GM19455 (cell line): Measurements from ENCODE around the gene FBXO31.

Source experiments
- ATAC-seq: cut with Tn5 transposase; IDR thresholded peaks from one replicate; pipeline ENCODE4 v1.9.1; 2021; ENCODE audit not compliant: unreplicated experiment

The FBXO31 gene

DNA sequence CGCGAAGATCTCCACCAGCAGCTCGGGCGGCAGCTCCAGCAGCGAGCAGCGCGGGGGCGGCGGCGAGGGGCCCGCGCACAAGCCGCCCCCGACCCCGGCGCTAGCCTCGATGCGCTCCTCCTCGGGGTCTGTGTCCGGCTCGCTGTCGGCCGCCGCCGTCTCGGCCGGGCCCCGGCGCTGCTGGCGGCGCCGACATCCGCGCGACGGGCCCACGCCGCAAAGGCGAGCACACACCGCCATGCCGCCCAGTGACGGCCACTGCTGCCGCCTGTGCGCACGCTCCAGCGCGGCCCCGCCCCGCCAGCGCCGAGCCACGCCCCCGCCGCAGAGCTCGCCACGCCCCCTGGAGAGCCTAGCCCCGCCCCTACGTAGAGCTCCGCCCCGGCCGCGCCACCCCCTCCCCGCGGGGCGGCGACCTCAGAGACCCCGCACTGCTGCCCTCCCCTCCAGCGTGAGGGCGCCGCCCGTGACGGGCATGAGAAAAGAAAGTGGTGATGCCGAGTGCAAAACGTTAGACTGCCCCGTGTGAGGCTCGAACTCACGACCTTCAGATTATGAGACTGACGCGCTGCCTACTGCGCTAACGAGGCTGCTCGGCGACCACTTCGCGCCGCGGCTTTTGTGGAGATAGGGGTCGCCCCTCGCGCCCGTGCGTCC is at the start of gene FBXO31:
Gene FBXO31, minus strand, starts transcription at position 272 of the 657 bp plus-strand sequence. Its CDS starts 32 bp downstream, at position 240.
- ATAC-seq: peak; percentile 47

DNA sequence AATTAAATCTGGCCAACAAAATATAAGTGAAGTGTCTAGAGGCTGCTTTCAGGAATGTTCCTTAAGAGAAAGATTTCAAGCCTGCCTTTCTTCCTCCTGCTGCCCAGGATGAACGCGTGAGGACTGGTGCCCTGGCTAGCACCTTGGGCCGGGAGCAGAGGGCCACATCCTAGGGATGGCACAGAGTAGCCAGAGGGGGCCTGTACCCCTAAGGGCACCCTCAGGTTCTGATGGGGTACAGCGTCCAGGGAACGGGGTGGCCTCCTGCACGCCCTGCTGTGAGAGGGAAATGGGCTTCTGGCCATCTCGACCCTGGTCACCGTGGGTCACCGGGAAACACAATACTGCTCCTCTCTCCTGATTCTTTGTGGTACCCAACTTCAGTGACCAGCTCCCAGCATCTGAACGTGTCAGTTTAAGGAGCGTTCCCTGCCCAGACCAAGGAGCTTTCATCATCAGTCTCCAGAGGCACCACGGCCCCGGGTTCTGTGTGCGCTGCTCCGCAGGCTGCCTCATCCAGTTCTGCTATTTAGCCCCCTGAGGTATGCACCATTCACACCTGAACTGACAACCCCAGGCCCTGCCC is 48.8 kb upstream of the FBXO31 start:
- no peak for ATAC-seq

- no peak for ATAC-seq
Observed at GRCh38 chr16:87431926-87432325, 48.4 kb upstream of the FBXO31 start.

DNA sequence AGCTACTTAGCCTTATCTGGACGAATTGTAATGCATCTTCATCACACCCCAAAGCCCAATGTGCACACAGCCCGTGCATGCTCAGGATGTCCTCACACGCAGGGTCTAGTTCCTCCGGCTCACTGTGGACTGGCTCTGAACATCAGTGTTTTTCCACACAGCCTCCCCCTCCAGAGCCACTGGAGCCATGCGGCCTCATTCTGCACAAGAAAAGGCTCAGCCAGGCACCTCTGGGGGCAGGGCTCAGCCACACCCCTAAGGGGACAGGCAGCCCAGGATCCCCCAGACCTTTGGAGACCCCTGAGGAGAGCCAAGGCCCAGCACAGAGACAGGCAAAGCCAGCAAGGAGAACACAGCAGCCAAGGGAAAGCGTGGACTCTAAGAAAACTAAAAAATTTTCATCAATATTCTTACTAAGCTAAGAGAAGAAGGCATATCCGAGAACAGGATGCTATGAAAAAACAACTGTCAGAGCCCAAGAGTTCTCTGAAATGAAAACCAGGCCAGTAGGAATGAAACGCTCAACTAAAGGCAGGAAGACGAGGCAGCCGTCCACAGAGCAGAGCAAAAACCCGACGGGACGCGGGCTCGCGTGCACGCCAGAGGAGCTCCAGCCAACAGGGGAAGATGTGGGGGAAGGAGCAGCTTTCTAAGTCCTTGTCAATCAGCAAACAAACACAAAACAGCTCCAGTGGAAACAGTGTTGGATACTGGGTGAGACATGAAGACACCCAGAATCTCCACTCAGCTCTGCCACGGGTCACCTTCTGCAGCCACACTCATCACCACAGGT is 43.0 kb upstream of the FBXO31 start:
- ATAC-seq: no peak

- no peak for ATAC-seq
Observed at GRCh38 chr16:87425941-87426340, 42.4 kb upstream of the FBXO31 start.

GRCh38 chr16:87424266-87424665 is 40.7 kb upstream of the FBXO31 start:
- ATAC-seq: no peak

- no peak for ATAC-seq
Observed at GRCh38 chr16:87423429-87423828, 39.9 kb upstream of the FBXO31 start.

DNA sequence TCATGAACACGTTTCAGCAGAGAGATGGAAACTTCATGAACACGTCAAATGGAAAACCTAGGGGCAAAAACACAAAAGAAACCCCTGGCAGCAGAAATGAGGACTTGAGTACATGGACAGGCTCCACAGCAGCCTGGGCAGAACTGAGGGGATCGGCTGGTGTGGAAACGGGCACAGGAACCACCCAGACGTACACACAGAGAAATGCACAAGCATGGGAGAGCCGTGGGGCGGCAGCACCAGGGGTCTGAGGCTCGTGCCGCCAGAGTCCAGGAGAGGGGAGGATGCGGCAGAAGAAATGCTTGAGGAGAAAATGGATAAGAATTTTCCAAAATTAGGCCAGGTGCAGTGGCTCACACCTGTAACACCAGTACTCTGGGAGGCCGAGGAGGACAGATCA is 38.5 kb upstream of the FBXO31 start:
- ATAC-seq: no peak

- no peak for ATAC-seq
Observed at GRCh38 chr16:87421003-87421912, 37.7 kb upstream of the FBXO31 start.

DNA sequence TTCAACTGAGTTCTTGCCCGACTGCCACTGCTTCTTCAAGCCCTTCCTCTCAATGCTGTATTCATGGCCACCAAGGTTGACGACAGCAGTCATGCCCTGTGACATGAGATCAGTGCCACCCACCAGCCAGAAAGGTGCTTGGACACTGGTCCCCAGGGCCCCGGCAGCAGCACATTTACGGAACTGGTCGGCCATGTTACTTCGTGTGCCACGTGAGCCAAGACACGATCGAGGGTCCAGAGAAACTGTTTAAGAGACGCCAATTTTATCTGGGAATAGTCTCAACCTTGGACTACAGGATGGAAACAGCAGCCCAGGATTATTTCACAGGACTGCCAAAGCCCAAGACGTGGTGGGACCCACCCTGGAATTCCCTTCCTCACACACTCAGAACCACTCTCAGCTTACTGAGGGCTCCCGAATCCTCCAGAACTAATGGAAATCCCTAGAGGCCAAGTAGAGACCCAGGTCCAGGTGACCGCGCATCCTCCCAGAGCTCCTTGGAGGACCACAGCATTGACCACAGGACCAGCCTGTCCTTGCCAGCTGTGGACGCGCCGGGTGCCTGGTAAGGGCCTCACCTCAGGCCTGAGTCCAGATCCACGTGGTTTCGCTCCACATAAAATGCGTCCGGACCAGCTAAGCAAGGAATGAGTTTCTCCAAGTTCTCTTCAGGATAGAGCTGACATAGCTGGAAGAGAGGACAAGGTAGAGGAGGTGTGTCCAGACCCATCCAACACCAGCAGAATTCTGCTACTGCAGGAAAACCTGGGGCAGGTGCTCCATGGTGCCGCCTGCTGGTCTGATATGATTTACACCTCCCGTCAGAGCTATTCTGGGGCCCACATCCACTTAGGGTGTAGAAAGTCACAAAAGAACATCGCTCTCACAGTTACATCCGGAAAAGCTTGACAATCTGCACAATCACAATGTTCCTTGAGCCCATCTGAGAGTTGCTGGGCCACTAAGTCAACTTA is 36.7 kb upstream of the FBXO31 start:
- no peak for ATAC-seq

DNA sequence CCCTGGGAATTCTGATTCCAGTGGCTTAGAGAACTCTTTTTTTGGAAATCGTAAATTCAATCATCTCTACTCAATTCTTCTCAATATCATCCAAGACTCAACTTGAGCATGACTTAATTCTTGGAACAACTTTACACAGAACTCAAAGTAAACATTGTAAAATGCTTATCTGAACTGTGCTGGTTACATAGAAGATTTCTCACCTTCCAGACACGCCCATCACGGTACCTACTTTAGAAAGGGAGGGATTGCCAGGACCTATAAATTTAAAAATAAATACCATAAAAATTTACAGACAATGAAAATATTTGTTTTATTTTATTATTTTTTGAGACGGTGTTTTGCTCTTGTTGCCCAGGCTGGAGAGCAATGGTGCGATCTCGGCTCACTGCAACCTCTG is 35.1 kb upstream of the FBXO31 start:
- ATAC-seq: no peak

GRCh38 chr16:87418216-87418615 is 34.6 kb upstream of the FBXO31 start:
- ATAC-seq: no peak

GRCh38 chr16:87417528-87417910 is 33.9 kb upstream of the FBXO31 start:
- ATAC-seq: no peak

DNA sequence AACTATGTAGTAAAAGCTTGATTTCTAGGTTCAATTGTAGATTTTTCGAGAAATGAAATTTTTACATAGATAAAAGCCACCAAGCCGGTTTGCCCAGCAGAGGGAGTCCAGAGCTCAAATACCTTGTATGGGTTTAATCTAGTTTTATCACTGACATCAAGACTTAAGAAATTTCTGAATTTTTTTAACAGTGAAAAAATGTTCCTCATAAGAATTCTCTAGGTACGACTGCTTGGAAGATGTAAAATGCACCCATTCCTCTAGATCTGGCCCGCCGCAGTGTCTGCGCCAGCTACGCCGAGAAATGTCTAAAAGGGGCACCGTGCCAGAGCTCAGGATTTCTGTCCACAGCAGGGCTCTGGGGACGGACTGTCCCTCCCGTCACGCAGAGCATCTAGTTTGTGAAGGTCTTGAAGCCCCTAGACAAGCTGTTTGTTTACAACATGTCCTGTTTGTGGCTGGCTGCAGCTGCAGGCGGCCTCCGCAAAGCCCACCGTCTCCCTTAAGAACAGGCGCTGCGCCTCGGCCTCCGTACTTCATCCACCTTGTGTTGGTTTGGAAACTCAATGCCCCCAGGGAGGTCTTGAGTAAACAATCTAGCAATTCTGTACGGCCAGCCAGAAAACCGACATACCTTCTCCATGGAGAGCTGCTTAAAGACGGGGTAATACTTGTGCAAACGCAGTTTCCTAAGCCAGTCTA is 33.4 kb upstream of the FBXO31 start:
- no peak for ATAC-seq

DNA sequence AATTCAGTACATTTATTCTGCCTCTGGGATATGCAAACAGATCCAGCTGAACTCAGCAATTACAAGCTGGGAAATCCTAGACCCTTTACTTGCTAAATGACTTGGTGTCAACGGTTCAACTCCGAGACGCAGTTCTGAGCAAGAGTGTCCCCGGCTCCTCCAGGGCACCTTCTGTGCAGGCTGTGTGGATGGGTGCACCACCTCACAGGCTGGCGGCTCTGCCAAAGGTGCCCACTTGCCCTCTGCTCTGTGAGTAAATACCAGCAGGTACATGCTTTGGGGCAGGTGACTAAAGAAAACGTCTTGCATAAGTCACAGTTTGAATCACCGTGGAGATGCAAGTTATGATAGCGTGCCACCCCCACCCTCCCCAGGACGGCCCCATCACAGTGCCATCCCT is 31.9 kb upstream of the FBXO31 start:
- no peak for ATAC-seq

- ATAC-seq: no peak
Observed at GRCh38 chr16:87414251-87414680, 30.7 kb upstream of the FBXO31 start.

DNA sequence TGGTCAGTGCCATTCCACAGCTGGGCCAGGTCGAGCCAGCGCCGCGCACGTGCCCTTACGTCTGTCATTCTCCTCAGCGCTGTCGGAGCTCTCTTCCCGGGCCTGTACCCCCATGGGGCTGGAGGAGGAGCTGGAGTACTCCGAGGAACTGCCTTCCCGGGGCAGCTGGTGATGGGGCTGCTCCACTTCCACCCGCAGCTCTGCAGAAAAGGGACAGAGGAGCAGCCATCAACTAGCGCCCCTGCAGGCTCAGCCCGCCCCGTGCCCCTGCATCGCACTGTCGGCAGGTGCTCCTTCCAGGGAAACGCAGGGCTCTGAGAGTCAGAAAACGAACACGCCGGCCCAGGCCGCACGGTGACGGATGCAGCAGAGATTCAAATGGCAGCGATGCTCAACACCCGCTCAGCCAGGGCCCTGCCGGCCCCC is 29.4 kb upstream of the FBXO31 start:
- ATAC-seq: no peak

- ATAC-seq: no peak
Observed at GRCh38 chr16:87412371-87412995, 28.9 kb upstream of the FBXO31 start.
